T-helper 17 cell (primary cell): ENCODE data around the gene LRRC4B. TPM values are rescaled to one million over a fixed set of nuclear protein-coding genes. Genes with fewer than 3 reads are reported as not detected.

Source experiments
- ATAC-seq: fragments of 150-1000 bp; cut with Tn5 transposase; 2 replicates; pipeline ENCODE4 v1.10.0; 2021; ENCODE audit warnings: mild to moderate bottlenecking, moderate library complexity
- DNase-seq, 3 donors: peaks; one replicate each; pipeline versions ENCODE4 v3.0.0 to v3.0.0-alpha.2; 2020 to 2021
- H3K9me3 ChIP-seq: one replicate; pipeline ENCODE4 v1.7.0; 2013; ENCODE audit warnings: low read length, mild to moderate bottlenecking; ENCODE audit not compliant: control insufficient read depth, poor library complexity, severe bottlenecking
- H3K27ac Mint-ChIP-seq: one replicate; pipeline ENCODE4 v1.8.0; 2022; ENCODE audit warnings: mild to moderate bottlenecking, moderate library complexity, mixed read lengths
- H3K27me3 Mint-ChIP-seq: one replicate; pipeline ENCODE4 v1.8.0; 2022; ENCODE audit warnings: mixed read lengths
- H3K36me3 Mint-ChIP-seq: one replicate; pipeline ENCODE4 v1.8.0; 2022; ENCODE audit warnings: low read depth, mixed read lengths
- H3K4me1 Mint-ChIP-seq: one replicate; pipeline ENCODE4 v1.8.0; 2022; ENCODE audit warnings: mild to moderate bottlenecking, mixed read lengths
- H3K4me3 Mint-ChIP-seq: one replicate; pipeline ENCODE4 v1.8.0; 2022; ENCODE audit warnings: mild to moderate bottlenecking, moderate library complexity, mixed read lengths
- total RNA-seq, 4 donors: library from RNA in 2 of 4; stranded (reverse) in 2 of 4; gene quantifications; one replicate each; pipeline ENCODE4 v1.2.3 and lab custom pipeline; 2022 to 2026

The LRRC4B gene
- total RNA-seq, 2 donors from 2014 or later = not detected

DNA sequence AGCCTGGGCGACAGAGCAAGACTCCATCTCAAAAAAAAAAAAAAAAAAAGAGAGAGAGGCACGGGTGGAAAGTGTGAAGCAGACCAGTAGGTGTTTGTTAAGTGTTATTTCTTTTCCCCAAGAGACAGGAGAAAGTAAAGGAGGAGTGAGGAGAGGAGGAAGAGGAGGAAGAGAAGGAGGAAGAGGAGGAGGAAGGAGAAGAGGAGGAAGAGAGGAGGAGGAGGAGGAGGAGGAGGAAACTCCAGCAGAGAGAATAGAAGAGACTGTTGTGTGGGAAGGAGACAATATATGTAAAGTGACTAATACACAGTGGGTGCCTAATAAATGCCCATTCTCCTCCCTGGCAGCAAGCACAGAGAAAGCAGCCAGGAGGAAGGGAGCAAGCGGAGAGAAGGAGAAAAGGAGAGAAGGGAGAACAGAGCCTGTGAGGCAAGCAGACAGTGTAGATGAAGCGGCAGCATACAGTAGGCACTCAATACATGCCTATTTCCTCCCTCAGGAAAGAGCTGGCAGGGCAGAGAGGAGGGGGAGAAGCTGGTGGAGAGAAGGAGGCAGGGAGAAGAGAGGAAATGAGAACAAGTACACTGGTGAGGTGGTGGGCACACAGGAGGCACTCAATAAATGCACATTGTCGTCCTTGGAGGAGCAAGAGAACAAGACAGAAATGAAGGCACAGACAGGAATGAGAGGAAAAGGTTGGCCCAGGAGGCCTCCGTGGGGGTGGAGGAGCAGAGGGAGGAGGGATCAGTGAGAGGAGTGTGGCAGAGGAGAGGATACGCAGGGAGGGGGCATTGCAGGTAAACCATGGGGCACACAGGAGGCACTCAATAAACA is 73.8 kb downstream of the LRRC4B start:
- ATAC-seq (no peak), DNase-seq (no peak)
- H3K4me1 Mint-ChIP-seq = peaks cover 29% of the 10 kb centered on the region
- peak overlapping the region; percentile 79 for H3K27ac Mint-ChIP-seq
- peaks cover 14% of the 10 kb centered on the region for H3K36me3 Mint-ChIP-seq
- no peaks in the 10 kb centered on the region for H3K27me3 Mint-ChIP-seq
- H3K9me3 ChIP-seq = no peaks in the 10 kb centered on the region
- no peak overlapping the region for H3K4me3 Mint-ChIP-seq

DNA sequence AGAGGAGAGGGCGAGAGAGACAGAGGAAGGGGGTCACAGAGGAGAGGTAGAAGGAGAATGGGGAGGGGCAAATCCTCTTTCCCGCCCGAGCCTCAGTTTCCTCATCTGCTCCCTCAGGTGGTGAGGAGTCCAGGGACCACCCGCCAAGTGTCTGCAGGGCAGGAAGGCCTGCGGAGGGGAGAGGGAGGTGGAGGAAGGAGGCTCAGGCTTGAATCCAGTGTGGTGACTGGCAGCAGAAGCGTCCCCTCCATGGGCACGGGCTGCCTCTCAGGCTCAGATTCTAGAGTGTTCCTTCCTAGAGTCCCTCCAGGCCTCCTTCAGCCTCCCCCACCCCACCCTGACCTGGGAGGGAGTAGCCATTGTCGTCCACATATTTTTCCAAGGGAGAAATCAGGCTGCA is 75.1 kb downstream of the LRRC4B start:
- Mint-ChIP-seq H3K4me1 (peaks cover 38% of the 10 kb centered on the region), H3K27ac (peak overlapping the region; percentile 79), H3K27me3 (no peaks in the 10 kb centered on the region), H3K36me3 (peaks cover 18% of the 10 kb centered on the region), H3K4me3 (no peak overlapping the region)
- DNase-seq (no peak), ATAC-seq (no peak)
- H3K9me3 ChIP-seq = no peaks in the 10 kb centered on the region

DNA sequence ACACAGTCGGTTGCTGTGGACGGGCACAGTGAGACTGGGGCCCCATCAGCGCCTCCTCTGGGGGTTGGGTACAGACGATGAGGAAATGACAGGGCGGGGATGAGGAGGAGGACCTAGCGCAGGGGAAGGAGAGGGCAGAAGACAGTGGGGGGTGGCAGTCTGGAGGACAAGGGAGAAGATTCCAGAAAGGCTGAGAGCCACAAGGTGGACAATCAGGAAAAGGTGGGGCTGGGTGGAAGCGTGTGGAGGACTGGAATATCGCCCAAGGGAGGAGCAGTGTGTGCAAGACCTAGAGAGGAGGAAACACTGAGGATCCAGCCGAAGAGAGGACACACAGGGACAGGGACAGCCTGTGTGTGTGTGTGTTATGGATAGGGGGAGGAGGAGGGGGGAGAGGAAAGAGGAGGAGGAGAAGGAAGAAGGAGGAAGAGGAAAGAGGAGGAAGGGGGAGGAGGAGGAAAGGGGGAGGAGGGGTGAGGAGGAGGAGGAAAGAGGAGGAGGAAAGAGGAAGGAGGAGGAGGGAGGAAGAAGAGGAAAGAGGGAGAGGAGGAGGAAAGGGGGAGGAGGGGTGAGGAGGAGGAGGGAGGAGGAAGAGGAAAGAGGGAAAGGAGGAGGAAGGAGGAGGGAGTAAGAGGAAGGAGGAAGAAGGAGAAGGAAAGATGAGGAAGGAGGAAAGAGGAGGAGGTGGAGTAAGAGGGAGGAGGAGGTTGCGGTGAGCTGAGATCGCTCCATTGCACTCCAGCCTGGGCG is 75.8 kb downstream of the LRRC4B start:
- peaks cover 42% of the 10 kb centered on the region for H3K4me1 Mint-ChIP-seq
- H3K27me3 Mint-ChIP-seq = no peaks in the 10 kb centered on the region
- peak overlapping the region; percentile 76 for H3K4me3 Mint-ChIP-seq
- DNase-seq = no peak
- peaks cover 18% of the 10 kb centered on the region for H3K36me3 Mint-ChIP-seq
- H3K9me3 ChIP-seq = no peaks in the 10 kb centered on the region
- peak overlapping the region; percentile 87 for H3K27ac Mint-ChIP-seq
- peak; percentile 87 for ATAC-seq

DNA sequence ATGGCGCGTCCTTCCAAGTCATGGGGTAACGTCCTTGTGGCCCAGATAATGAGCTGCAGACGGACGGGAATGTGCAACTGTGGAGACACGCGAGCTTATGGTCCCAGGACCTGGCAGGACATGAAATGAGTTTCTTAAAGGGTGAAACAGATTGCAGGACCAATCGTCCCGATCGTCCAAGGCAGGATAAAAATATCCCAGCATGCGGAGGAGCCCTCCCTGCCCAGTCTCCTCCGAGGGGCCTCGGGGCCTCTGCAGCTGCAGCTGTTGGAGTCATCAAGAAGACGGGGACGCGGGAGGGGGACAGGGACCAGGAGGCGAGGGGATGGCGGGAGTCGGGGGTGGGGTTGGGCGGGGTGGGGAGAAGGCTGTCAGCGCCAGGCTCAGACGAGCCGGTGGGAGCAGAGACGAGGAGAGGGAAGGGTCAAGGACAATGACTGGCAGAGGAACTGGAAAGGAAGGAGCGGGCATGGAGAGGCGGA is 77.2 kb downstream of the LRRC4B start:
- Mint-ChIP-seq H3K27ac (peak overlapping the region; percentile 87), H3K36me3 (peaks cover 18% of the 10 kb centered on the region), H3K27me3 (no peaks in the 10 kb centered on the region), H3K4me1 (peaks cover 45% of the 10 kb centered on the region), H3K4me3 (peak overlapping the region; percentile 76)
- ATAC-seq (no peak), DNase-seq (no peak)
- H3K9me3 ChIP-seq = no peaks in the 10 kb centered on the region

DNA sequence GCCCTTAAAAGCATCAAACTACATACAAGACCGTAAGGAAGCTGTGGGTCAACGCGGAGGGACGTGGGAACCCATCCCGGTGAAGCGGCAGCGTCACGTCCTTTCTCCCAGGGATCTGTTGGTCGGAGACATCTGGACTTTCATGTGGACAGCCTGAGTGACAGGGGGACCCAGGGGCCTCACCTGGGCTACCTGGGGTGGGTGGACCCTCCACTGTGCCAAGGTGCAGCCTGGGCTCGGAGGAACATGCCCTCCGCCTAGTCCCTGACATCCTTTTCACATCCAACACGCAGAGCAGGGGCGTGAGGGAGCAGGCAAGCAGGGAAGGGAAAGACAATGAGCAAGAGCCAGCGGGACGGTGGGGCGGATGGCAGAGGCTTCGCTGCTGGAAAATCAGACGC is 77.8 kb downstream of the LRRC4B start:
- DNase-seq (no peak), ATAC-seq (no peak)
- Mint-ChIP-seq H3K4me1 (peaks cover 46% of the 10 kb centered on the region), H3K27ac (peak overlapping the region; percentile 87), H3K36me3 (peaks cover 19% of the 10 kb centered on the region), H3K27me3 (no peaks in the 10 kb centered on the region), H3K4me3 (peak overlapping the region; percentile 45)
- no peaks in the 10 kb centered on the region for H3K9me3 ChIP-seq

DNA sequence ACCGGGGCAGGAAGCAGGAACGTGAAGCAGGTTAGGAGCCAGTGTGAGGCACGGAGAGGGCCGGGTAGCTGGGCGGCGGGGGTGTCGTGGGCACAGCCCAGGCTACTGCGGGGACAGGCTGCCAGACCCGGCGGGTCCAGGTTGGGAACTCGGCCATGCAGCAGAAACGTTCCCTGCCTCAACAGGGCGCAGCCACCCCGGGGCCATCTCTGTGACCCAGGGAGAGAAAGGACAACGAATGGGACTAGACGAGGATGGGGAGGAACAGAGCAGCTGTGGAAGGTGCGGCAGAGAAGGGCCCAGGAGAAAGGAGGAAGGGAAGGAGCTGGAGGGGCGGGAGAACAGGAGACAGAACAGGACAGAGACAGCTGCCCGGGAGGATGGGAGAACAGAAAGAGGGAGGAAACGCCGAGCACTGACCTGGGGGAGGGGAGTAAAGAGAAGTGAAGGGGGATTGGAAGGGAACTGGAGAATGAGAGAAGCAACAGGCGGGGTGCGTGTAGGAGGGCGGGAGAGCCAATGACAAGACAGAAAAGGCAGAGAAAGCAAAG is 78.7 kb downstream of the LRRC4B start:
- peaks cover 42% of the 10 kb centered on the region for H3K4me1 Mint-ChIP-seq
- DNase-seq (no peak), ATAC-seq (no peak)
- peak overlapping the region; percentile 71 for H3K4me3 Mint-ChIP-seq
- no peaks in the 10 kb centered on the region for H3K9me3 ChIP-seq
- H3K36me3 Mint-ChIP-seq = peaks cover 15% of the 10 kb centered on the region
- no peak overlapping the region for H3K27ac Mint-ChIP-seq
- H3K27me3 Mint-ChIP-seq = no peaks in the 10 kb centered on the region

DNA sequence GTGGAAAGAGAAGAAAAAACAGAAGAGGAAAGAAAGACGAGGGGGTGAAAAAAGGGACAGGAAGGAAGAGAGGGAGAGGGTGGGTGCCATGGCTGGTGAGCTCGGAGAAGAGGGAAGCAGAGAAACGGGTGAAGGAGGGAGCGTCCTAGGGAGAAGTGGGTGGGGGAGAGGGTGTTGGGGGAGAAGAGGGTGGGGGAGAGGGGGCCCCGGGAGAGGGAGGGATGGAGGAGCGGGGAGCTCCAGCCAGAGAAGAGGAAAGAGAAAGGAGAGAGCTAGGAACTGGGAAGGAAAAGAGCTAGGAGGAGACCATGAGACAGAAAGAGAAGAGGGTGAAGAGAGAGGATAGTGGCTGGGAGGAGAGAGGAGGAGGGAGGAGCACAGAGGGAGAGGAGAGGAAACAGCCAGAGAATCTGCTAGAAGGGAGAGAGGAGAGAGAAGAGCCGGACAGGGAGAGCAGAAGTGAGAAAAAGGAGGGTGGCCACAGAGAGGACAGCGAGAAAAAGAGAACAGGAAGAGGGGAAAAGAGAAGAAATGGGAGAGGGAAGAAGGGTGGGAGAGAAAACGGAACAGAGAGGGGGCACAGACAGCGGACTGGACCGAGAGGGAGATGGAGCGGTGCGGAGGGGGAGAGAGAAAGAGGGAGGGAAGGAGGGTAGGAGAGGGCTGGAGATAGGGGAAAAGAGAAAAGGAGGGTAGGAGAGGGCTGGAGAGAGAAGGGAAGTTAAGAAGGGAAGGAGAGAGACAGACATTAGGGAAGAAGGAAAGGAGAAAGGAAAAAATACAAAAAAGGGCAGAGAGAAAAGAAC is 79.6 kb downstream of the LRRC4B start:
- Mint-ChIP-seq H3K4me1 (peaks cover 39% of the 10 kb centered on the region), H3K36me3 (peaks cover 13% of the 10 kb centered on the region), H3K4me3 (peak overlapping the region; percentile 71), H3K27ac (peak overlapping the region; percentile 74), H3K27me3 (no peaks in the 10 kb centered on the region)
- no peak for DNase-seq
- ATAC-seq = no peak
- no peaks in the 10 kb centered on the region for H3K9me3 ChIP-seq

DNA sequence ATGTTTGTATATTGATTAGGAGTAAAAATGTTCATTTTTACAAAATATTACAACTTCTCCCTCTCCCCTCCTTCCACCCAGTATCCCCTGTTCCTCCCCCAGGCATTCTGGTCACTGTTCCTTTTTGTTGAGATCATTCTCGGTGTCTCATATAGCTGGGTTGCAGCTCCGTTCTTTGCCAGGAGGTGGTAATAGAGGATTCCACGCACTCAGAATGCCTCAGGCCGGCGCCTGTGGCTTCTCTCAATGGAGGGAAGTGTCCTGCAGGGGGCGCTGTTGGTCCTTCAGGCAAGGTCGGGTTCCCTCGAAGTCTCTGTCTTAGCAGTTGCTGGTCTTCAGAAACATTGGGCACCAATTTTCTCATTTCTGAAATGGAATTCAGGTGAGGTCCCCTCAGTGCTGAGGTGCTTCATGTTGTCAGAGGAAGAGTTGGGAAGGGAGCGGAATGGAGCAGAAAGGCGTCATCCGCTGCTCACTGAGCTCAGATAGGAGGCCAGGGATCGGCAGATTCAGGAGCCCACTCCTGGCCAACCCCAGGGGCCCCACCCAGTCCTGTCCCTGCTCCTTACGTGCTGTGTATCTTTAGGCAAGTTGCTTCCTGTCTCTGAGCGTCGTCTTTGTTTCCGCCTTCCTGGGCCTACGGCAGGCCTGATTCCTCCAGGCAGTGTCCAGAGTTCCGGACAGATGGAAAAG is 81.3 kb downstream of the LRRC4B start:
- Mint-ChIP-seq H3K4me1 (peaks cover 38% of the 10 kb centered on the region), H3K4me3 (no peak overlapping the region), H3K27me3 (no peaks in the 10 kb centered on the region), H3K27ac (peak overlapping the region; percentile 74), H3K36me3 (peaks cover 13% of the 10 kb centered on the region)
- peak in 1 of 3 donors; percentile 46 for DNase-seq
- ATAC-seq = peak; percentile 40
- H3K9me3 ChIP-seq = no peaks in the 10 kb centered on the region

DNA sequence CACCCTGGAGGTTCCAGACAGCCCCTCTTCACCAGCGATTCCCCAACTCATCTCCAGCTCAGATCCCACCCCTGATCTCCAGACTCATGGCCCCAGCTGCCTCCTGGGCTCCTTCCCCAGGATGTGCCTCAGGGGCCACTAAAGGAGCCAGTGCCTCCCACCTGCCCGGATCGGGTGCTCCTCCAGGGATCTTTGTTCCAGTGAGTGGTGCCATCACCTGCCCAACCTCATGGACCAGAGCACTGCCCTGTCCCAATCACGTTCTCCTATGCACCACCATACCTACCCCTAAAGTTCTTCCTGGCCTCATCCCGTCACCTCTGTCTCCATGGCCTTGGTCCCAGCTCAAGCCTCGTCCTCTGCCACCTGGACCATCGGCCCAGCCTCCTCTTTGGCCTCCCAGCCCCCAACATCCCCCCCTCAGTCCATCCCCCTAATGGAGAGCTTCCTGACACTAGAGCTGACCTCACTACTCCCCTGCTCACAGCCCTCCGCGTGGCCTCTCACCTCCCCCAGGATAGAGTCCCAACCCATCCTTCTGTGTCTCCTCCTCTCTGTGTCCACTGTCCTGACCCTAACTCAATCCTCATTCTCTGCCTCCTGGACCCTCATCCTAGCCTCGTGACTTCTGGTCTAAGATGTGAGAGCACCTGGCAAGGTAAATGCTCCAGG is 82.8 kb downstream of the LRRC4B start:
- peak overlapping the region; percentile 39 for H3K27ac Mint-ChIP-seq
- no peak for DNase-seq
- H3K27me3 Mint-ChIP-seq = no peaks in the 10 kb centered on the region
- no peak for ATAC-seq
- H3K4me3 Mint-ChIP-seq = peak overlapping the region; percentile 9
- no peaks in the 10 kb centered on the region for H3K9me3 ChIP-seq
- H3K36me3 Mint-ChIP-seq = peaks cover 11% of the 10 kb centered on the region
- peaks cover 31% of the 10 kb centered on the region for H3K4me1 Mint-ChIP-seq

DNA sequence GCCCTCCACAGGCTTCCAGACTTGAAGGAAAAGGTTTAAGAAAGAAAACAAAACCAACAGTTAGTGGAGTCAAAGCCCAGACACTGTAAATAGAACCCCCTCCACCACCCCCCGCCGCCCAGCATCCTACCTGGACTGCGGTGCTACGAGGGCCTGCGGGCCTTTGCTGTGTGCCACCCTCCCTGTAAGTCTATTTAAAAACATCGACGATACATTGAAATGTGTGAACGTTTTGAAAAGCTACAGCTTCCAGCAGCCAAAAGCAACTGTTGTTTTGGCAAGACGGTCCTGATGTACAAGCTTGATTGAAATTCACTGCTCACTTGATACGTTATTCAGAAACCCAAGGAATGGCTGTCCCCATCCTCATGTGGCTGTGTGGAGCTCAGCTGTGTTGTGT is 85.3 kb downstream of the LRRC4B start:
- peaks cover 6% of the 10 kb centered on the region for H3K36me3 Mint-ChIP-seq
- DNase-seq (no peak), ATAC-seq (no peak)
- no peaks in the 10 kb centered on the region for H3K27me3 Mint-ChIP-seq
- no peaks in the 10 kb centered on the region for H3K9me3 ChIP-seq
- peak overlapping the region; percentile 16 for H3K27ac Mint-ChIP-seq
- no peak overlapping the region for H3K4me3 Mint-ChIP-seq
- peaks cover 20% of the 10 kb centered on the region for H3K4me1 Mint-ChIP-seq

DNA sequence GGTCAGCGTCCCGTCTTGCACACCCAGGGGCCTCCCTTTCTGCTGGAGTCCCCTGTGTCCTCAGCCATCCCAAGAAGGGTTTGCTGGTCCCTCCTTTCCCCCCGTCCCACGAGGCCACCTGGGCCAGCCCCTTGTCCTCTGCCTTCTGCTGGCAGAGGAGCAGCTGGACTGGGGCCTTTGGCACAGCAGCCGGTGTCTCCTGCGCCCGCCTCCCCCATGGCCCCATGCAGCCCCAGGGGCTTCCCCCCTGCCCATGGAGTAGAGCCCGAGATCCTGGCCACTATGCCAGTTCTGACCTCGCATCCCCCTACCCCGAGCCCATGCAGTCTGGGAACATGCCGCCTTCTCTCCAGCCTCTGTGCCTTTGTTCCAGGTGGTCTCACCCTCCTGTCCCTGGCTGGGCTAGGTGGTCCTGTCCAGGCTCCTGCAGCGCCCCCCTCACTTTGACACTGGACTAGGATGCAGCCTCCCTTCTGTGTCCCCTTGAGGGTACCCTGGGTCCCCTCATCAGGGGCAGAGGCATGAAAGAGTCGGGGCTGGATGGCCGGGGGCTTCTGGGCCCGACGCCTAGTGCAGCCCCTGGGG is 85.9 kb downstream of the LRRC4B start:
- DNase-seq (no peak), ATAC-seq (no peak)
- peaks cover 21% of the 10 kb centered on the region for H3K4me1 Mint-ChIP-seq
- H3K4me3 Mint-ChIP-seq = no peak overlapping the region
- H3K36me3 Mint-ChIP-seq = peaks cover 6% of the 10 kb centered on the region
- H3K27ac Mint-ChIP-seq = no peak overlapping the region
- H3K27me3 Mint-ChIP-seq = no peaks in the 10 kb centered on the region
- H3K9me3 ChIP-seq = no peaks in the 10 kb centered on the region
